Ectodermal cell (in vitro differentiated cells): ENCODE measurements around the gene CSTPP1.
"Not testable (repeated sequence)": the region's sequence is repeated elsewhere in the genome, so short reads cannot be mapped to it uniquely, and the experiment has no call there.

ENCODE experiments used
- H3K27ac ChIP-seq: 2 replicates; pipeline ENCODE4 v1.7.0; 2013; ENCODE audit warnings: mild to moderate bottlenecking, low read depth, low read length; ENCODE audit not compliant: insufficient read depth, poor library complexity, severe bottlenecking
- H3K27me3 ChIP-seq: 2 replicates; pipeline ENCODE4 v1.7.0; 2013; ENCODE audit warnings: mild to moderate bottlenecking, low read length; ENCODE audit not compliant: insufficient read depth, control insufficient read depth, poor library complexity, severe bottlenecking
- H3K36me3 ChIP-seq: one replicate; pipeline ENCODE4 v1.7.0; 2013; ENCODE audit warnings: low read length; ENCODE audit not compliant: control insufficient read depth, insufficient read depth
- H3K4me1 ChIP-seq: one replicate; pipeline ENCODE4 v1.7.0; 2013; ENCODE audit warnings: low read length; ENCODE audit not compliant: control insufficient read depth, insufficient read depth
- H3K4me3 ChIP-seq: 2 replicates; pipeline ENCODE4 v1.7.0; 2013; ENCODE audit warnings: low read depth, low read length, control low read depth; ENCODE audit not compliant: insufficient read depth
- H3K9me3 ChIP-seq: 2 replicates; pipeline ENCODE4 v1.7.0; 2013; ENCODE audit warnings: mild to moderate bottlenecking, low read length, moderate library complexity; ENCODE audit not compliant: control insufficient read depth
- WGBS, 2 experiments: methylation state at CpG; one replicate each; pipeline ENCODE4 v1.1.7; 2013; ENCODE audit warnings: missing lambda C conversion rate in 2 of 2; 5-methylcytosine and 5-hydroxymethylcytosine counted together

The CSTPP1 gene

GRCh38 chr11:47071791-47072261, 135.3 kb downstream of the CSTPP1 start:
- H3K27me3 ChIP-seq: no peaks in the 10 kb centered on the region
- H3K4me3 ChIP-seq: no peak overlapping the region
- H3K36me3 ChIP-seq: no peaks in the 10 kb centered on the region
- H3K4me1 ChIP-seq: peaks cover 25% of the 10 kb centered on the region
- WGBS, 2 experiments: 36 to 52% methylated on average over 2 of the region's 2 CpGs
- no peaks in the 10 kb centered on the region for H3K9me3 ChIP-seq
- H3K27ac ChIP-seq: peak overlapping the region; percentile 62

GRCh38 chr11:47078751-47079521, 142.4 kb downstream of the CSTPP1 start:
- H3K27ac ChIP-seq: no peak overlapping the region
- H3K9me3 ChIP-seq: no peaks in the 10 kb centered on the region
- WGBS, 2 experiments: 94 to 97% methylated on average over 7 of the region's 7 CpGs
- no peaks in the 10 kb centered on the region for H3K27me3 ChIP-seq
- H3K4me1 ChIP-seq: no peaks in the 10 kb centered on the region
- no peaks in the 10 kb centered on the region for H3K36me3 ChIP-seq
- no peak overlapping the region for H3K4me3 ChIP-seq

GRCh38 chr11:47080775-47081174, 144.2 kb downstream of the CSTPP1 start:
- H3K4me1 ChIP-seq, H3K27ac ChIP-seq, H3K36me3 ChIP-seq, H3K4me3 ChIP-seq, H3K9me3 ChIP-seq, H3K27me3 ChIP-seq: not testable (repeated sequence)
- WGBS, 2 experiments: 88 to 96% methylated on average over 1 of the region's 1 CpG

DNA sequence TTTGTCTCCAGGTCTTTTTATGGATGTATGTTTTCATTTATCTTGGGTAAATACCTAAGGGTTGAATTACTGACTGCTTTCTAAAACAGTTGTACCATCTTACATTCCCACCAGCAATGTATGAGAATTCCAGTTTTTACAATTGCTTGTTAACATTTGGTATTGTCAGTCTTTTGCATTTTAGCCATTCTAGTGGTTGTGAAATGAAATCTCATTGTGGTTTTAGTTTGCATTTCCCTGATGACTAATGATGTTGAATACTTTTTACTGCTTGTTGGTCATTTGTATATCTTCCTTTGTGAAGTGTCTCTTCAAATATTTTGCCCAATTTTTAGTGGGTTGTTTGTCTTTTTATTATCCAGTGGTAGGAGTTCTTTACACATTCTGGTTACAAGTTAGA, 147.4 kb downstream of the CSTPP1 start:
- Histone ChIP-seq H3K27ac (no peak overlapping the region), H3K36me3 (no peaks in the 10 kb centered on the region), H3K4me1 (no peaks in the 10 kb centered on the region), H3K9me3 (no peaks in the 10 kb centered on the region), H3K27me3 (no peaks in the 10 kb centered on the region), H3K4me3 (no peak overlapping the region)

DNA sequence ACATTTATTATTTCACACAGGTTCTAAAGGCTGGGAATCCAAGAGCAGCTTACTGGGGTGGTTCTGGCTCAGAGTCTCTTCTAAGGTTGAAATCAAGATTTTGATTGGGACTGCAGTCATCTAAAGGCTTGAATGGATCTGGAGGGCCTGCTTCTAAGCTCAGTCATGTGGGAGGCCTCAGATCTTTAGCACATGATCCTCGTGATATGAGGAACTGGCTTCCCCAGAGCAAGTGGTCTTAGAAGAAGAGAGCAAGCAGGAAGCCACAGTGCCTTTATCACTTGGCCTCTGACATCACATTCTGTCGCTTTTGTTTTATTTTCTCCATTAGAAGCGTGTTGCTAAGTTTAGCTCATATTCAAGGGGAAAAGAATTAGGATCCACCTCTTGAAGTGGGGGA, 151.2 kb downstream of the CSTPP1 start:
- no peaks in the 10 kb centered on the region for H3K27me3 ChIP-seq
- no peak overlapping the region for H3K4me3 ChIP-seq

GRCh38 chr11:47093541-47093940, 157.0 kb downstream of the CSTPP1 start:
- Histone ChIP-seq H3K27ac (no peak overlapping the region), H3K27me3 (no peaks in the 10 kb centered on the region), H3K9me3 (no peaks in the 10 kb centered on the region), H3K4me1 (peaks cover 9% of the 10 kb centered on the region), H3K4me3 (no peak overlapping the region), H3K36me3 (no peaks in the 10 kb centered on the region)
- WGBS, 2 experiments: 98 to 100% methylated on average over 2 of the region's 2 CpGs

More for the DNA sequence above, 151.2 kb downstream of the CSTPP1 start:
- 91 to 95% methylated on average over 3 of the region's 3 CpGs for WGBS, 2 experiments
- no peaks in the 10 kb centered on the region for H3K4me1 ChIP-seq
- no peaks in the 10 kb centered on the region for H3K36me3 ChIP-seq
- H3K27ac ChIP-seq: no peak overlapping the region
- no peaks in the 10 kb centered on the region for H3K9me3 ChIP-seq

- H3K27ac ChIP-seq, H3K36me3 ChIP-seq, H3K9me3 ChIP-seq, H3K4me3 ChIP-seq, H3K27me3 ChIP-seq: not testable (repeated sequence)
- 91 to 95% methylated on average over 8 to 12 of the region's 22 CpGs for WGBS, 2 experiments
- H3K4me1 ChIP-seq: peaks cover 30% of the 10 kb centered on the region
These were observed 160.3 kb downstream of the CSTPP1 start for GRCh38 chr11:47096871-47097270.

- H3K27me3 ChIP-seq: not testable (repeated sequence)
- WGBS, 2 experiments: 88 to 91% methylated on average over 3 of the region's 3 CpGs
These were observed 161.7 kb downstream of the CSTPP1 start for GRCh38 chr11:47098223-47098622.

GRCh38 chr11:47099214-47099917, 162.8 kb downstream of the CSTPP1 start:
- Histone ChIP-seq H3K27ac (no peak overlapping the region), H3K4me3 (no peak overlapping the region), H3K9me3 (no peaks in the 10 kb centered on the region), H3K36me3 (no peaks in the 10 kb centered on the region), H3K27me3 (no peaks in the 10 kb centered on the region), H3K4me1 (peaks cover 45% of the 10 kb centered on the region)
- WGBS, 2 experiments: 86 to 93% methylated on average over 3 of the region's 3 CpGs

More at GRCh38 chr11:47098223-47098622, 161.7 kb downstream of the CSTPP1 start:
- not testable (repeated sequence) for H3K36me3 ChIP-seq, H3K27ac ChIP-seq, H3K4me3 ChIP-seq, H3K9me3 ChIP-seq
- peaks cover 40% of the 10 kb centered on the region for H3K4me1 ChIP-seq

- Histone ChIP-seq H3K9me3 (no peaks in the 10 kb centered on the region), H3K27ac (no peak overlapping the region), H3K27me3 (no peaks in the 10 kb centered on the region), H3K36me3 (no peaks in the 10 kb centered on the region), H3K4me1 (peaks cover 49% of the 10 kb centered on the region), H3K4me3 (no peak overlapping the region)
These were observed 163.4 kb downstream of the CSTPP1 start for GRCh38 chr11:47099918-47100315.
